ENCODE data around the gene GRK5. TPM values are rescaled to one million over a fixed set of nuclear protein-coding genes. Genes with fewer than 3 reads are reported as not detected.

GRK5 gene
- total RNA-seq, 1 donor from 2014 or later: 1.8 TPM

DNA sequence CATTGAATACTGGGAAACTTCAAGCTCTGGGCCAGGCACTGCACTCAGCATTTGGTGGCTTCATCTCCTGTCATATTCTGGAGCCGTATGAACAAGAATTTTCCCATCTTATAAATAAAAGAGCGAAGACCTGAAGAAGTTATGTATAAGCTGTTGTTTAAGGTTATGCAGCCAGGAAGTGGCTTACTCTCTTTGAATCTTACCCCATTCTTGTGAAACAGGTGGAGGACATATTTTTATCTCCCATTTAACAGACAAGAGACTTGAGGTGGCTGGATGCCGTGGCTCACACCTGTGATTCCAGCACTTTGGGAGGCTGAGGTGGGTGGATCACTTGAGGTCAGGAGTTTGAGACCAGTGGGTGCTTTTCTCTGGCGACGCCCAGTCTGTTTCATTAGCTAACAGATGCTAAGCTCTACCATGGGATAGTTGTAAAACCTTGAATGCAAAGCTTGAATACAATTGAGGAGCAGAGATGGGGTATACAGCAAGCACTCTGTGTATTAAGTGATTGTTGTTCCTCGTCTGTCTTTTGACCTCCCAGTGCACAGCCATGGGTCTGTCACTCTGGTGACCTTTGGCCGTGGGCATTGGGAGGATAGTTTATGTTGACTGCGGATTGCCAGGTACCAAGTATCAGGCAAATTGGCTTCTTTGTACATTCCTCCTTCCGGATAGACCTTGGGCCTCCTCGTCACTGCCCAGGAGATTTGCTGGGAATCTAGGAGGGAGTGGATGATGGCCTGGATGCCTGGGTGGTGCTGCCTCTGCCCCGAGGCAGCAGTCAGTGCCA lies 85.8 kb downstream of the GRK5 start:
- no peak for DNase-seq (ENCODE audit: low read depth)

DNA sequence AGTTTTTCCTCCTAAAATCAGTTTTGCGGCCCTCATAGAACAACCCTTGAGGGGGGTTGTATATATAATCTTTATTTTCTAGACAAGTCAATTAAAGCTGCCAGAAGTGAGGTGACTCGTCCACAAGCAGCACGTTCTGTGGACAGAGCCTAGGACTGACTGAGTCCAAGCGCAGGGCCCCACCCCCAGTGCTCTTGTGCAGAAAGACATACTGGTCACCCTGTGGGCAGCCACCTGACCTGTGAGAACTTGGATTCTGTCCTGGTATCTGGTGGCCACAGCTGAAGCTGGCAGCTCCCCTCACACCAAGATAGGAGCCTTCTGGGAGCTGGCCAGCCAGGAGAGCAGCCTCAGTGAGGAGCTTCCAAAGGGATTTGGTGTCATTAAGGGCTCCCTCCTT lies 89.3 kb downstream of the GRK5 start:
- DNase-seq (ENCODE audit: low read depth): peak; percentile 93

DNA sequence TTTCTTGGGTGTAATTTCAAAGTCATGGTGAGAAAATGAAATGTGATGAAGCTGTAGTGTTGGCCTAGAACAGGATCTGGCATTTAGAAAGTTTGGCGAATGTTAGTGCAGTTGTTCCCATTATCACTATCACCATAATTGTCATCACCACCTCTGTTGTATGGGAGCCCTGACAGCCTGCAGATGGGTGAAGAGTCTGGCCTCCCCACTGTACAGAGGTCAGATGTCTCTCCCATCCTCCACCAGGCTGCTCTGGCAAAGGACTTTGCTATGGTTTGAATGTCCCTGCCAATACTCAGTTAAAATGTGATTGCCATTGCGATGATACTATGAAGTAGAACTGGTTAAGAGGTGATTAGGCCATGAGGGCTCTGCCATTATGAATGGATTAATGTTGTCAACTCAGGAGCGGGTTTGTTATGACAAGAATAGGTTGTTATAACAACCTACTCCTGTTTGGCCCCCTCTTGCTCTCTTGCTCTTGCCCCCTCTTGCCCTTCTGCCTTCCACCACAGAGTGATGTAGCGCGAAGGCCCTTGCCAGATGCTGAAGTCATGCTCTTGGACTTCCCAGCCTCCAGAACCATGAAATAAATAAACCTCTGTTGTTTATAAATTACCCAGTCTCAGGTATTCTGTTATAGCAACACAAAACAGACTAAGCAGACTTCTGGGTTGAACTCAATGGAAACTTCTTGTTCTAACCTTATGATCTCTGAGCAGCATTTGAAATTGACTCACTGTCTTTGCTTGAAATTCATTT lies 90.0 kb downstream of the GRK5 start:
- no peak for DNase-seq (ENCODE audit: low read depth)

DNA sequence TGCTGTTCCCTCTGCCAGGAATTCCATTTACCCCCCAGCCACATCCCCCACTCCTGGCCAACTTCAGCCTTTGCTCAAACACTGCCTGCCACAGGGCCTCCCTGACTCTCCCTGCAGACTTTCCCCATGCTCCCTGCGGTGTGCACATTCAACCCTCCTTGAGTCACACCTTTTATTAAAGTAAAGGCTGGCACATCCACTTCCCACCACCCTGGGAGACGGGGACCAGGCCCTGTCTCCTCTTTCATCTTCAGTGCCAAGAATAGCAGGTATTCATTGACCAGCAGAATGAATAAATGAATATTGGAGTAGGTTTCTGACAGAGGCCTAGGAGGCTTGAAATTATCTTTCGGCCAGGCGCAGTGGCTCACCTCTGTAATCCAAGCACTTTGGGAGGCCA lies 91.4 kb downstream of the GRK5 start:
- DNase-seq (ENCODE audit: low read depth): no peak

DNA sequence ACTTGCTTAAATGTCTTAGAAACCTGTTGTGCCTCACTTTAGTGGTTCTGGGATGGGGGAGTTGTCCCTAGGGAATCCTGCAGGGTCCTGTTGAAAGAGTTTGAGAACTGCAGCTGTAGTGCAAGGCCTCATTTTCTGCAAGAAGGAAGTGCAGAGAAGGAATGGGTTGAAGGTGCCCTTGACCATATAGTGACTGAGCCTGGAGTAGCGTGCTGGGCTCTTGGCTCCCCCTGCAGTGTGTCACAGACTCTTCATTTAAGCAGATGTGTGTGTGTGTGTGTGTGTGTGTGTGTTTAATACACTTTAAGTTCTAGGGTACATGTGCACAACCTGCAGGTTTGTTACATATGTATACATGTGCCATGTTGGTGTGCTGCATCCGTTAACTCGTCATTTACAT lies 92.2 kb downstream of the GRK5 start:
- no peak for DNase-seq (ENCODE audit: low read depth)

DNA sequence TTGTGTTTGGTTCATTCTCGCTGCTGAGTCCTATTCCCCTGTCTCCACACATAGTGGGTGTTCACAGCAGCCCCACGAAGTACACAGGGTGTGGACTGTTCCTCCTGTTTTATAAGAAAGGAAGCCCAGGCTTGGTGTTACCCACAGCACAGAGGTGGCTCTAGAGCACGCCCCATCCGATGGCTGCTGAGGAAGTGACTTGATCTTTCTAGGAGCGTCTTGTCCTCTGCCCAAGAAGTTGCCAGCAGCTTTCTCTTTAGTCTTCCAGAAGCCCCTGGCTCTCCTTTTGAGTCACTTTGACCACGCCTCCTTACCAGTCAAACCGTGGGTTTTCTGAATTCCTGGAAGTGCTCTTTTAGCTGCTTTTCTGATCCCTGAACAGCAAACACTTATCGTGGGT lies 94.0 kb downstream of the GRK5 start:
- DNase-seq (ENCODE audit: low read depth): no peak

DNA sequence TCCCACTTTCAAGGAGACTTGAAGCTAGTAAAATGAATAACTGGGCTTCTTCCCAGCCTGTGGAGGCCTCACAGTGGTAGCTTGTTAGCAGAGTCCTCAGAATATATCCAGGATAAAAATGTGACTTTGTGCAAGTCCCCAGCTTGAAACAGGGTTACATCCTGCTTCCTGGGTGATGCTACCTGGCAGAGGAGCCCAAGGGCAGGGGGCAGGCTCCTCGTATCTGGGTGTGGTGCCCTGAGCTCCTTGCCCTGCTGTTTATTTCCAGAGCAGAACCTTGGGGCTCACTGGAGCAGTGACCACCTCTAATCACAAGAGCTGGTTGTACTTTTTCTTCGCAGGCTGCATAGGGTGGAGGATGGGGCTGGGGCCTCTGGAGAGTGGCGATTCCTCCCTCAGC lies 94.8 kb downstream of the GRK5 start:
- DNase-seq (ENCODE audit: low read depth): no peak

DNA sequence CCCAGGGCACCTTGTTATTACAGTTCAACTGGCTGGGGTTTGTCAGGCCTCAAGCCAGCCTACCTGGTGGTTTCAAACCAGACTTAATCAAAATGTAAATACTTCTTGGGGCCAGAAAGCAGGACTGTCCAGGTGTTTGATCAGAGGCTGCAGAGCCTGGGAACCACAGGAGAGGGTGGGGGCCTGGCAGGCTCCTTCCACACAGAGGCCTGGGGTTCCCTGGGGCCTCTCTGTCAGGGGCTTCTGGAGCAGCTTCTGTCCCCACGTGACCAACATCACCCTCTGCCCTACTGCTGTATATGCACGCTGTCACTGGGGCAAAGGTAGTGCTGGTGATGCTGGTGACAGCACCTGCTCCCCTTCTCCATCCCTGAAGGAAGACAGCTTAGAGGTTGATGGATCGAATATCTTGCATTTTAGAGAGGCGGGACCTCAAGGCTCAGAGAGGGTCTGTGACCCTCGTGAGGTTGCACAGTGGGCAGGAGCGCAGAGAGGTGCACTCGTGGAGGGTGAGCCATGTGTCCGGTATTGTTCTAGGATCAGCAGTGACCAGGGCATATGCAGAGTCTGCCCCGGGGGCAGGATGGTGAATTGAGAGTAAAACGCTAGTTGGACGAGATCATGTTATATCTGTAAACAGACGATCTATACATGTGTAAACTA lies 95.4 kb downstream of the GRK5 start:
- DNase-seq (ENCODE audit: low read depth): no peak

DNA sequence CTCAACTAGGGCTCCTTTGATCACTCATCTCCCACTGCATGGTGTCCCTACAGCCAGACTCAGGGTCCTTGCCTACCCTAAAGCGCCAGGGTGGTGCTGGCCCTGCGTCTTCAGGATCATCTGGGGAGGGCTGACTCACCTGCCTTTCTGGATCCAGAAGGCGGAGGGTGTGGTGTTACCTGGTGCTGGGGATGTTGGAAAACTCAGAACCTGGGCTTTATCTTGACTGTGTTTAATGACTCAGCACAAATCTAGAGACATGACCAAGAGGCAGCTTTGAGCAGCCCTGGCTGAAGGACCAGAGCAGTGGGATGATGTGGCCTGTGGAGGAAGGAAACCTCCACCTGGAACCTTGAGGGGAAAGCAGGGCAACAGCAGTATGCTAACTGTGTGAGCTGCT lies 96.5 kb downstream of the GRK5 start:
- DNase-seq (ENCODE audit: low read depth): no peak

DNA sequence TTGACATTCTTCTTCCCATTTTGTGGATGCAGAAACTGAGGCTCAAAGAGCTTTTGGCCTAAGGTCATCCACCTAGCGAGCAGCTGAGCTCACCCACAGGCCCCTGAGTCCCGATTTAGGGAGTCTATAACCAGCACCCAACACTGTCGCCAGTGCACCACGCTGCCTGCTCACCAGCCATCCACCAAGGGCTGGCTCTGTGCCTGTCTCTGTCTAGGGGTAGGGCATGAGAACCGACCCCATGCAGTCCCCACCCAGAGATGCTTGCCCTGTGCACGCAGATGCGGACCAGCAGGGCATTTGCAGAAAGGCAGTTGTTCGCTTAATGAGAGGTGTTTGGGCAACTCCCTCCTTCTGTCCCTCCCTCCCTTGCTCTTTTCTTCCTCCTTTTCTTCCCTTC lies 97.2 kb downstream of the GRK5 start:
- DNase-seq (ENCODE audit: low read depth): no peak

DNA sequence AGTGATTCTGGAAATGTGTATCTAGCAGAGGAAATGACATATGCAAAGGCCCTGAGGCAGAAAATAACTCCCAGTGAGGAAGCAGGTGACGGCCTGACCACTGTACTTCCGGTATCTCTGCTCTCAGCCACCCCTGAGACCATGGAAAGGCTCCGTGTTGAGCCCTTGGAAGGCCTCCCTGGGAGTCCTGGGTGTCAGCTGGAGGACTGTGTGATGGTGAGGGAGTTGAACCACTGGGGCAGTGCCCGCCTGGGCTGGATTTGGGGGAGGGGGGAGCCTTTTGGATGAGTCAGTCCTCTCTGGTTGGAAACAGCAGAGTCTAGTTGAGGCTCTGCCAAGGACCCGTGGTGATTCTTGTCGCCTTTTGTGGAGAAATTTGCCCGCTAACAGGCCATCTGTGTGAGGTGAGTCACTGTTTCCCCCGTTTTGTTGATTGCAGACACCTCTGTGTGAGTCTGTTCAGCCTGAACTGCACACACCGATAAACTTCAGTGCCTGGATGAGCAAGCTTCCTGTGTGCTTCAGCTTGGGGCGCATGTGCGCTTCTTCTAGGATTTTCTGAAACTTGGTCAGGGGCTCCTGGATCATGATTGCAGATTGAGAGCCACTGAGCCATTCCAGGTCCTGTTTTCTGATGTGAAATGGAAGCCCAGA lies 98.6 kb downstream of the GRK5 start:
- peak; percentile 96 for DNase-seq (ENCODE audit: low read depth)

DNA sequence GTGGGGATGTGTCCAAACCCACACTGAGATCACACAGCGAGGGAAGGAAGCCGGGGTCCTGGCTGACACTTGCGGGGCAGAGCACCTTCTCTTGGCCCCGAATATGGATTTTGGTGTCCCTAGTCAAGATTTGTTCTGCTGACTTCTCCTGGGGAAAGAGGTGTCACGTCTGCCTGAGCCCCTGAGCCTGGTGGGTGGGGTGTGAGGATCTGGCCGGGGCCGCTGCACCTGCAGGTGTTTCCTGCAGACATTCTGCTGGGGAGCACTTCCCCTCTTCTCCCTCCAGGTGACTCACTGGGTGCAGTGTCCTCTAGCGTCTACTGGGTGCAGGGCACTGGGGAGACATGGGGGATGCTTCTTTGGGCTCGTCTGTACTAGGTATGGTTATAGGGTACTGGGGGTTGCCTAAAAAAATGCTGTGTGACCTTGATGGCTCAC lies 99.2 kb downstream of the GRK5 start:
- no peak for DNase-seq (ENCODE audit: low read depth)

DNA sequence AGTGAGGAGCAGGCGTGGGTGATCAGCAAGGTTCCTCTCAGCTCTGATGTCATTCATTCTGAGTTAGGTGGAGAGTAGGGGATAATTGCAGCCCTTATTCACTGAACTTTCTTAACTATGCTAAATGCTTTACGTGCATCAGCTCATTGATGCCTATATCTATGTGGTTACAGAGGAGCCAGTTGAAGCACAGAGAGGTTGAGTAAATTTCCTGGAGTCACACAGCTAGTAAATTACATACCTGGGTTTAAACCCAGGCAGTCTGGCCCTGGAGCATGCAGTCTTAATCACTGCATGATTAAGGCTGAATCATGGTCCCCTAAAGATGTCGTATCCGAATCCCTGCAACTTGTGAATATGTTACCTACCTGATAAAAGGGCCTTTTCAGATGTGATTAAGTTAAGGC lies 99.6 kb downstream of the GRK5 start:
- no peak for DNase-seq (ENCODE audit: low read depth)

DNA sequence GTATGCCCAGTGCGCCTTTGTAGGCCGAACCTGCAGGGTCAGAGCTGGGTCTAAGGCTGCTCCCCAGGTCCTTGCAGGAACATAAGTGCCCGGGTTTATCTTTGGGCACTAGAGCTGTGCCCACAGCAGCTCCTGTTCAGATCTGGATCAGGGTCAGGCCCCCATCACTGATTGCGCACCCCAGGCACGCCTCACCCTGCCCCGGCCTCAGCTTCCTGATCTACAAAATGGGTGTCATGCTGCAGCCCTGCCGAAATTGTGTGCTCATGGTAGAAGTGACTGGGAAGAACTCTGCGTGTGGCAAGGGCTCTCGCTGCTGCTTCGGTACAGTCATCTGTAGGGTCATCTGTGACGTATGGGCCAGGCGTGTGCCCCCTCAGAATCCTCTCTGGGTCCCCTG lies 100.7 kb downstream of the GRK5 start:
- no peak for DNase-seq (ENCODE audit: low read depth)

DNA sequence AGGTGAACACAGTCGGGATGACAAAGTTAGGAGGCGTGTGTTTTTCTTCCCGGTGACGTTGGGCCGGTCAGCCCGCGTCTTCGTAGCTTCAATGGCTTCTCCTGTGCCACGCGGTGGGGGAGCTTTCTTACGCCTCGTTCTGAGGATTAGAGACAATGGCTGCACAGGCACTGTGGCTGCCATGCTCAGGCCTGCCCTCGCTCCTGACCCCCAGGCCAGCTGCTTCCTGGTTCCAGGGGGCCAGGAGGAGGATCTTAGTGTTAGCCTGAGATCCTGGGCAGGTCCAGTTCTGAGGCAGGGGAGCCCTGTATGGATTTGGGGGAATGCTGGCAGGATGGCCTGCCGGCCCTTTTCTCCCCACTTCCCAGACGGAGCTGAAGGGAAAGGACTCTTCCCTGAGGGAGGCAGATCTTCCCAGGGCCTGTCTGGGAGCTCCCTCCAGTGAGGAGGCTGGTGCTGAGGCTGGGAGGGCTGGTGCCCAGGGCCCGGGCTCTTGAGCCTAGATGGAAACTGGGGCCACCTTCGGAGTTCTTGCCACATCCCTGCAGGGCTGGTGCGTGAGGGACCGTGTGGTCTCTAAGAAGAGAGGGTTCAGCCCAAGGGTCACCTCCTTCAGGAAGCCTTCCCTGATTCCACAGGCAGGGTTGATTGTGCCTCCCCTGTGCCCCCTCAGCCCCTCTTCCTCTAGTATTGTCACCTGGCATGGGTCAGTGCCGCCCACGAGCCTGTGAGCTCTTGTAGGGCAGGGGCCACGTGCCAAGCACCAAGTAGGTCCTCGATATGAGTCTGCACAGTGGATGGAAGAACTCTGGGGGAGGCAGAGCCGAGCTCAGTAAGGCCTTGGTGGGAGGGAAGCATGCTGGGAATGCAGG lies 101.4 kb downstream of the GRK5 start:
- no peak for DNase-seq (ENCODE audit: low read depth)

DNA sequence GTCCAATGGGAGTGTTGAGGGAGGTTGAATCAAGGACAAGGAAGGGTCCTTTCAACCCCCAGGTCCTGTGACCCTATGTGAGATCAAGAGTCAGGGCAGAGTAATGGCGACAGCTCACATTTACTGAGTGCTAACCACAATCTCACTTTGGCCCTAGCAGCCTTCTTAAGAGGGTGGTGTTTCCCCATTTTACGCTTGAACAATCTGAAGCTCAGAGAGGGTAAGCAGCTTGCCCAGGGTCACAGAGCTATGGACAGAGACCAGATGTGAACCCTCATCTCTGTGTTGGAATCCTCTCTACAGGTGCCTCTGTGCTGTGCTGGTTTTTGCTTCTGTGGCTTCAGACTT lies 102.0 kb downstream of the GRK5 start:
- no peak for DNase-seq (ENCODE audit: low read depth)

DNA sequence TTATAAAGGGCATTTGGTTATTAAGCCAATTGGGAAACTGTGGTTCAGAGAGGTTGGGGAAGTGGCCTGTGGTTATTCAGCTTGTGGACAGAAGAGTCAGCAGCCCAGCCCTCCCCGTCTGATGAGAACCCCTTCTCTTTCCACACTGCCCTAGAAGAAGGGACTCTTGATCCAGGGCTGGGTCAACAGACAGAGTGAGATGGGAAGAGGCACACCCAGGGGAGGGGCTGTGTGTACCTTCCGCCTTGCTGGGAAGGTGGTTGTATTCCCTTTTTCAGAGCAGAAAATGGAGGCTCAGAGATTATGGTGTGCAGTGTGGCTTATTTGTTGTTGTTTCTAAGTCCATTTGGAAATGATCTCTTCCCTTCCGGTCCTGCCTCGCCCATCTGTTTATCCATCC lies 103.4 kb downstream of the GRK5 start:
- no peak for DNase-seq (ENCODE audit: low read depth)

DNA sequence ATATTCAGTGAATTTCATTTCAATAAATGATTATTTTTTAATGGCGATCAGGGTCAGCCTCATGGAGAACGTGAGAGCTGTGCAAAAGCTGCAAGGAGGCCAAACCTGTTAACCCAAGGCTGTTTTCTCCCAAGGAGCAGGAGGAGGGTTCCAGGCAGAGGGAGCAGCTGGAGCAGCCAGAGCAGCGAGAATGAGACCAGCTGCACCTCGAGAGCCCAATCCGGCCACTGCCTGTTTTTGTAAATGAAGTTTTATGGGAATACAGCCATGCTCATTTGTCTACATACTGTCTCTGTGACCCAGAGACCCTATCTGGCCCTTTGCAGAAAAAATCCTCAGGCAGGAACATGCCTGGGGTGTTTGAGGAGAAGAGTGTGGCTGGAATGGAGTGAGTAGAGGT lies 104.9 kb downstream of the GRK5 start:
- DNase-seq (ENCODE audit: low read depth): no peak

DNA sequence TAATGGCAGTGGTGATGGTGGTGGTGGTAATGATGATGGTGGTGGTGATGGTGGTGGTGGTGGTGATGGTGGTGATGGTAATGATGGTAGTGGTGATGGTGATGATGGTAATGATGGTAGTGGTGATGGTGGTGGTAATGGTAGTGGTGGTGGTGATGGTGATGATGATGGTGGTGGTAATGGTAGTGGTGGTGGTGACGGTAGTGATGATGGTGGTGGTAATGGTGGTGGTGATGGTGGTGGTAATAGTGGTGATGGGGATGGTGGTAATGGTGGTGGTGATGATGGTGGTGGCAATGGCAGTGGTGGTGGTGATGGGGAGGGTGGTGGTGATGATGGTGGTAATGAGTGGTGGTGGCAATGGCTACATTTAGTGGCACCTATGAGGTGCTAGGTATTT lies 105.7 kb downstream of the GRK5 start:
- DNase-seq (ENCODE audit: low read depth): no peak

DNA sequence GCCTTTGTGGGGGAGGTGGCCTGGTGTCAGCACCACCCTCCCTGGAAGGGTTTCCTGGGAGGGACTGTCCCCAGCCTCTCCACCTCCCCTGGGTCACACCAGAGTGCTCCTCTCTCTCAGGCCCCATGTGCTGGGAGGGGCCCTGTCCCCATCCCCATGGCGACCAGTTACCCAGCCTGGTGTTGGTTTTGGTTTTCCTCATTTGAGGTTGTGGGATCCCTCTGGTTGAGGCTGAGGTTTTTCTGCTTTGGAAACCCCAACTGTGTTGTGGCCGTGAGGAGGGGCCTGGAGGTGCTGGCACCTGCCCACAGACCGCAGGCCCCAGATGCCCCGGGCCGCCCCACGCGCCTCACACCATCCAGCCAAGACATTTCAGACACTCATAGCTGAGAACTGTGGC lies 106.3 kb downstream of the GRK5 start:
- DNase-seq (ENCODE audit: low read depth): peak; percentile 78

DNA sequence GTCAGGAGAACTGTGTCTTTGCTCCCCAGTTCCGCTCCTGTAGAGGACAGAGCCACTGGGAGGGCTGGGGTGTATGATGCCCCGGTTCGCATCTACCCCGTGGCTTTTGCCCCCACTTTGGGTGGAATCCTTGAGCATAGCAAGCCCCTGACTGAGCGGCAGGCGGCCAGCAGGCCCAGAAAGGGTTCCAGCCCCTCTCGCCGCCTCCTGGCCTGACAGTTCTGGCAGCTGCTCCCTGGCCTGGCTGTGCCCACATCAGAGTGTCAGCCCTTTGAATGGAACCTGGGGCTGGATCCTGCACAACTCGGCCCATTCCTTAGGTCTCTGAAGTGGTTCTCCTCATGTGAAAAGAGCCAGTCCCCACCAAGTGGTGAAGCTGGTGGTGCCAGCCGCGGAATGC lies 106.7 kb downstream of the GRK5 start:
- DNase-seq (ENCODE audit: low read depth): no peak

Data from myocyte (in vitro differentiated cells).